Transverse colon (tissue), 4 donors: Measurements from ENCODE around the gene ZDHHC14. TPM values are rescaled to one million over a fixed set of nuclear protein-coding genes. Genes with fewer than 3 reads are reported as not detected.

Experiments used
- DNase-seq: peaks from one replicate; pipeline ENCODE4 v3.0.0-alpha.2; 2019
- H3K27ac ChIP-seq, 4 donors: fragments of 200-600 bp; sonication (generic); 2 replicates each; pipeline ENCODE4 v1.5.1; 2016 to 2018; ENCODE audit warnings: inconsistent platforms in 4 of 4
- H3K27me3 ChIP-seq: fragments of 200-600 bp; sonication (generic); 2 replicates; pipeline ENCODE4 v1.5.1; 2017; ENCODE audit warnings: inconsistent platforms
- H3K36me3 ChIP-seq, 4 donors: fragments of 200-600 bp; sonication (generic); 2 replicates each; pipeline ENCODE4 v1.5.1; 2017 to 2019; ENCODE audit warnings: inconsistent platforms in 4 of 4
- H3K4me1 ChIP-seq, 4 donors: fragments of 200-600 bp; sonication (generic); 2 replicates each; pipeline ENCODE4 v1.5.1; 2017 to 2020; ENCODE audit warnings: inconsistent platforms in 4 of 4
- H3K4me3 ChIP-seq, 4 donors: fragments of 200-600 bp; sonication (generic); 1 replicate in 1 of 4; 2 replicates in 3 of 4; pipeline versions ENCODE4 v1.5.1 to v1.6.1; 2017 to 2019; ENCODE audit warnings: inconsistent platforms in 4 of 4
- H3K9me3 ChIP-seq, 2 donors: fragments of 200-600 bp; sonication (generic); 2 replicates each; pipeline ENCODE4 v1.5.1; 2017 to 2019; ENCODE audit warnings: inconsistent platforms in 2 of 2
- CTCF ChIP-seq, 5 experiments: fragments of 200-600 bp in 3 of 5; fragments of 450-650 bp in 2 of 5; sonication (generic) in 3 of 5; IDR thresholded peaks; 1 replicate in 2 of 5; 2 replicates in 3 of 5; pipeline ENCODE4 v1.5.1; 2016 to 2017; ENCODE audit warnings: antibody characterized with exemption in 5 of 5, inconsistent platforms in 3 of 5, mild to moderate bottlenecking in 2 of 5, moderate library complexity in 1 of 5
- EP300 ChIP-seq: sonication (generic); formaldehyde crosslinking; IDR thresholded peaks from one replicate; pipeline ENCODE4 v1.6.1; 2017; ENCODE audit warnings: antibody characterized with exemption, low read depth
- POLR2A ChIP-seq: fragments of 450-650 bp; IDR thresholded peaks from one replicate; pipeline ENCODE4 v1.6.1; 2016; ENCODE audit warnings: antibody characterized with exemption, mild to moderate bottlenecking, moderate library complexity
- POLR2AphosphoS5 ChIP-seq, 3 donors: sonication (generic); formaldehyde crosslinking; IDR thresholded peaks; one replicate each; pipeline ENCODE4 v1.6.1; 2016; ENCODE audit warnings: antibody characterized with exemption in 3 of 3
- WGBS, 2 donors: methylation state at CpG; one replicate each; pipeline ENCODE4 v1.1.5; 2018; ENCODE audit warnings: low coverage in 1 of 2; 5-methylcytosine and 5-hydroxymethylcytosine counted together
- in situ Hi-C, 4 donors: fragments of 200-750 bp; cut with MboI; loops; one replicate each; pipeline versions ENCODE4 v1.15.0 to v1.15.1; 2017; ENCODE audit warnings: low sequenced_read_pairs in 3 of 4, low pct_ligation_motif_present in 1 of 4, low pct_unique_long_range_greater_than_20kb in 1 of 4
- intact Hi-C: fragments of 100-400 bp; cut with DNase I; formaldehyde crosslinking; loops from one replicate; pipeline ENCODE4 v1.15.1; 2023; ENCODE audit warnings: low total_unique reads
- total RNA-seq, 4 donors: library from RNA; depleted of rRNA; stranded (reverse); fragments of >200 nt; gene quantifications; one replicate each; pipeline ENCODE4 v1.1.0, GENCODE V29; 2016

ZDHHC14 gene
- total RNA-seq, 4 donors from 2014 or later: 10.2 to 16.5 (median 12.5) TPM

GRCh38 chr6:157604816-157605215 lies 223.8 kb downstream of the ZDHHC14 start:
- no peak for TF ChIP-seq EP300
- DNase-seq: no peak
- 50 to 65% methylated on average over 2 of the region's 2 CpGs for WGBS, 2 donors
- H3K9me3 ChIP-seq: no peaks in the 10 kb centered on the region
- H3K36me3 ChIP-seq: no peaks in the 10 kb centered on the region
- no peak overlapping the region for H3K27ac ChIP-seq
- no peak overlapping the region for H3K4me3 ChIP-seq
- no peaks in the 10 kb centered on the region for H3K4me1 ChIP-seq
- no peaks in the 10 kb centered on the region for H3K27me3 ChIP-seq
- in situ Hi-C loops: loop anchor here in 1 of 4 donors (25.0 kb wide), 1 partner anchor 268 kb away; no protein-coding TSS in a partner anchor
- intact Hi-C loops: no loop called here

GRCh38 chr6:157605484-157605883 lies 224.5 kb downstream of the ZDHHC14 start:
- no peaks in the 10 kb centered on the region for H3K36me3 ChIP-seq
- 88 to 100% methylated on average over 1 to 8 of the region's 8 CpGs for WGBS, 2 donors
- no peak overlapping the region for H3K4me3 ChIP-seq
- no peaks in the 10 kb centered on the region for H3K27me3 ChIP-seq
- no peaks in the 10 kb centered on the region for H3K4me1 ChIP-seq
- intact Hi-C loops (no loop called here), in situ Hi-C loops (loop anchor here in 1 of 4 donors (25.0 kb wide), 1 partner anchor 268 kb away; no protein-coding TSS in a partner anchor)
- TF ChIP-seq EP300 (no peak), POLR2AphosphoS5 (IDR thresholded peaks at IDR 0.05) (no peak), POLR2A (no peak), CTCF (IDR thresholded peaks at IDR 0.05) (no peak)
- peak; percentile 0 for DNase-seq
- no peak overlapping the region for H3K27ac ChIP-seq
- no peaks in the 10 kb centered on the region for H3K9me3 ChIP-seq

GRCh38 chr6:157606516-157606915 lies 225.5 kb downstream of the ZDHHC14 start:
- Histone ChIP-seq H3K27me3 (no peaks in the 10 kb centered on the region), H3K36me3 (no peaks in the 10 kb centered on the region), H3K4me1 (no peaks in the 10 kb centered on the region), H3K4me3 (no peak overlapping the region), H3K9me3 (no peaks in the 10 kb centered on the region), H3K27ac (no peak overlapping the region)
- in situ Hi-C loops: loop anchor here in 1 of 4 donors (25.0 kb wide), 1 partner anchor 269 kb away; no protein-coding TSS in a partner anchor
- whole genome bisulfite sequencing, 2 donors: 63 to 89% methylated on average over 1 to 9 of the region's 9 CpGs
- no peak for TF ChIP-seq POLR2A
- no peak for TF ChIP-seq EP300
- TF ChIP-seq CTCF (IDR thresholded peaks at IDR 0.05): no peak
- TF ChIP-seq POLR2AphosphoS5 (IDR thresholded peaks at IDR 0.05): no peak
- no peak for DNase-seq
- intact Hi-C loops: no loop called here

DNA sequence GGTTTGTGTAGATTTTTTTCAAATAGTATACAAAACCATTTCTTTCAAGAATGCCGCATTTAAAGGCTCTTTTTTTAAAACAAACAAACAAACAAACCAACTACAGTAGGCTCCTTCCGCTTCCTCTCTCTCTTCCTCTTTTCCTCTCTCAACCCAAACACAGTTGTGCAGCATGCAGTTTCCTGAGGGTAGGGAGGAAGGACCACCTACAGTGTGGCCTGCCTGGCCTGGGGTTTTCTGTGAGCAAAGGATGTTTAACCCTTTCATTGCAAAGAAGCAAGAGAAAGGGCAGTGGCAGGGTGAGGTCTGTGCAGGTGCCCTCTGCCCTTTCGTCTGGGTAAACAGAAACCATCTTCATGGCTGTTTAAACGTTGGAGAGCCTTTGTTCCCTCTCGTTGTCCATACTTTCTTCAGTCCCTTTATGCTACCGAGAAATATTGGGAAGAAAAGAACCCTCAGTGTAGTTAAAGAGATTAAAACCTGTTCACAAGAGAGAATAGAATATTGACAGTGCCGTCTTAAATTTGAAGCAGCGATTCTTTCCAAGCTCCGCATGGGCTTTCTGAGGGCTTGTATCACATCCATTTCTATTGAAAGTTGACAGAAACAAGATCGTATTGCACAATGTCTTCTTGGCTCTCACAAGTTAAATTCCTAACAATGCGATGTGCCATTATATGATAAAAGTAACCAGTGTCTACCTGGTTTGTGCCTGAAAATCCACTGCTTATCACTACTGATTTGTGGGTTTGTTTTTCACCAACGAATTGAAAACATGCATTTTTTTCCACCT lies 226.5 kb downstream of the ZDHHC14 start:
- H3K36me3 ChIP-seq: no peaks in the 10 kb centered on the region
- no peaks in the 10 kb centered on the region for H3K4me1 ChIP-seq
- TF ChIP-seq EP300: no peak
- H3K9me3 ChIP-seq: no peaks in the 10 kb centered on the region
- H3K4me3 ChIP-seq: no peak overlapping the region
- in situ Hi-C loops: loop anchor here in 1 of 4 donors (25.0 kb wide), 1 partner anchor 270 kb away; no protein-coding TSS in a partner anchor
- WGBS, 2 donors: 59 to 74% methylated on average over 11 to 12 of the region's 12 CpGs
- H3K27me3 ChIP-seq: no peaks in the 10 kb centered on the region
- intact Hi-C loops: no loop called here
- no peak overlapping the region for H3K27ac ChIP-seq
- no peak for DNase-seq

DNA sequence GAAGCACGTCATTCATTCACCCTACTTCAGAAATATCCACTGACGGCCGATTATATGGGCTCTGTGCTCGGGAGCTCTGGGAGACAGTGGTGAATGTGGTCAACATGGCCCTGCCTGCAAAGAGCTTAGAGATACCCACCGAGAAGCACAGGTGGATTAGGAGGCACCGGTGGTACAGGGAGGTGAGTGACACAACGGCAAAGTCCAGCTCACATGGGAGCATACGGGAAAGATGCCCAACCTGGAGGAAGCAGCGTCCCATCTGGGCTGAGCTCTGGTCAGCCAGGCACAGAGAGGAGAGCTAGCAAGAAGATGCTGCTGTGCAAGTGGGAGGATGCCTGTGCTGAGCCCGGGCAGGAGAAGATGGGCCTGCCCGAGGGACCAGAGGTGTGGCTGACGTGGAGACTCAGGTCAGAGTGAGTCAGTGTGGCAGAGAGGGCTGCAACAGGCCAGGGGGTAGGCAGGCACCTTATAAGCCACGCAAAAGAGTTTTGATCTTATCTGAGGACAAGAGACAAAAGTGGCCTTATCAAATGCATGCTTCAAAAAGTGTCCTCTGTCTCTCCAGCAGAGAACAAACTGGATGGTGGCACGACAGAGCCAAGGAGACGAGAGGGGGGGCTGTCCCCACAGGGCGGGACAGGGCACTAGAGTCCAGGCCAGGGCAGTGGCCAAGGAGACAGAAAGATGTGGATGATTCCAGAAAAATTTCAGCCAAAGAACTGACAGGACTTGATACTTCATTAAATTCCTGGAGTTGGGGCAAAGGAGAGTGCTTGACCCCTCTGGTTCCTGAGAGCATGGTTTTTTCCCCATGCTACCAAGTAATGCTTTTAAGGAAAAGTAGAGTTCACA lies 227.5 kb downstream of the ZDHHC14 start:
- Histone ChIP-seq H3K4me3 (no peak overlapping the region), H3K27ac (no peak overlapping the region), H3K4me1 (peaks cover 0 to 3% (median 1%) of the 10 kb centered on the region in 4 donors), H3K36me3 (no peaks in the 10 kb centered on the region), H3K27me3 (no peaks in the 10 kb centered on the region), H3K9me3 (no peaks in the 10 kb centered on the region)
- no peak for DNase-seq
- intact Hi-C loops (no loop called here), in situ Hi-C loops (loop anchor here in 1 of 4 donors (25.0 kb wide), 1 partner anchor 271 kb away; no protein-coding TSS in a partner anchor)
- 87 to 92% methylated on average over 9 to 16 of the region's 16 CpGs for WGBS, 2 donors
- TF ChIP-seq EP300: no peak
- TF ChIP-seq CTCF (IDR thresholded peaks at IDR 0.05): no peak
- no peak for TF ChIP-seq POLR2AphosphoS5 (IDR thresholded peaks at IDR 0.05)
- no peak for TF ChIP-seq POLR2A
